Stimulated activated effector memory CD8-positive, alpha-beta T cell treated with anti-CD3 and anti-CD28 coated beads, Interleukin-12 subunit alpha, Interleukin-12 subunit beta, amount 100 ng/mL, for 72 hours (primary cell): Measurements from ENCODE around the gene MAPKAP1.
A peak's percentile ranks its signal among the peaks of the same experiment; 100 is the strongest.
"Not testable (repeated sequence)": the region's sequence is repeated elsewhere in the genome, so short reads cannot be mapped to it uniquely, and the experiment has no call there.

Source experiments
- ATAC-seq: fragments of 150-1000 bp; cut with Tn5 transposase; 2 replicates; pipeline ENCODE4 v1.10.0; 2021
- DNase-seq, 2 donors: peaks; one replicate each; pipeline ENCODE4 v3.0.0; 2021 to 2022; ENCODE audit warnings: low spot score in 2 of 2
- H3K27ac Mint-ChIP-seq: one replicate; pipeline ENCODE4 v1.8.0; 2022; ENCODE audit warnings: mild to moderate bottlenecking, mixed read lengths
- H3K36me3 Mint-ChIP-seq: one replicate; pipeline ENCODE4 v1.8.0; 2022; ENCODE audit warnings: mild to moderate bottlenecking, mixed read lengths
- H3K4me1 Mint-ChIP-seq: one replicate; pipeline ENCODE4 v1.8.0; 2022; ENCODE audit warnings: mixed read lengths
- H3K4me3 Mint-ChIP-seq: one replicate; pipeline ENCODE4 v1.8.0; 2022; ENCODE audit warnings: mild to moderate bottlenecking, mixed read lengths
- H3K9me3 Mint-ChIP-seq: one replicate; pipeline ENCODE4 v1.8.0; 2022; ENCODE audit warnings: mixed read lengths

Gene MAPKAP1

GRCh38 chr9:125400725-125401716, 306.0 kb downstream of the MAPKAP1 start:
- H3K4me1 Mint-ChIP-seq = no peaks in the 10 kb centered on the region
- DNase-seq = no peak

GRCh38 chr9:125400232-125400631, 306.8 kb downstream of the MAPKAP1 start:
- not testable (repeated sequence) for H3K4me1 Mint-ChIP-seq, ATAC-seq, H3K9me3 Mint-ChIP-seq, H3K27ac Mint-ChIP-seq, DNase-seq, H3K36me3 Mint-ChIP-seq, H3K4me3 Mint-ChIP-seq

More at GRCh38 chr9:125400725-125401716, 306.0 kb downstream of the MAPKAP1 start:
- ATAC-seq = peak; percentile 19
- Mint-ChIP-seq H3K27ac (no peak overlapping the region), H3K9me3 (no peaks in the 10 kb centered on the region), H3K4me3 (no peak overlapping the region), H3K36me3 (no peaks in the 10 kb centered on the region)

GRCh38 chr9:125399666-125400065, 307.3 kb downstream of the MAPKAP1 start:
- no peak for DNase-seq
- no peak for ATAC-seq
- Mint-ChIP-seq H3K36me3 (no peaks in the 10 kb centered on the region), H3K9me3 (no peaks in the 10 kb centered on the region), H3K4me3 (no peak overlapping the region), H3K27ac (no peak overlapping the region), H3K4me1 (no peaks in the 10 kb centered on the region)

GRCh38 chr9:125399165-125399564, 307.8 kb downstream of the MAPKAP1 start:
- no peaks in the 10 kb centered on the region for H3K36me3 Mint-ChIP-seq
- no peaks in the 10 kb centered on the region for H3K4me1 Mint-ChIP-seq
- no peak for DNase-seq
- no peak overlapping the region for H3K4me3 Mint-ChIP-seq
- no peaks in the 10 kb centered on the region for H3K9me3 Mint-ChIP-seq
- H3K27ac Mint-ChIP-seq = no peak overlapping the region
- no peak for ATAC-seq

- no peaks in the 10 kb centered on the region for H3K36me3 Mint-ChIP-seq
- DNase-seq (no peak), ATAC-seq (no peak)
- H3K4me1 Mint-ChIP-seq = no peaks in the 10 kb centered on the region
- no peaks in the 10 kb centered on the region for H3K9me3 Mint-ChIP-seq
- H3K4me3 Mint-ChIP-seq = no peak overlapping the region
- no peak overlapping the region for H3K27ac Mint-ChIP-seq
Measured at GRCh38 chr9:125398243-125398642, 308.8 kb downstream of the MAPKAP1 start.

GRCh38 chr9:125397736-125398135, 309.3 kb downstream of the MAPKAP1 start:
- Mint-ChIP-seq H3K9me3 (no peaks in the 10 kb centered on the region), H3K4me3 (no peak overlapping the region), H3K4me1 (no peaks in the 10 kb centered on the region), H3K27ac (no peak overlapping the region), H3K36me3 (no peaks in the 10 kb centered on the region)
- ATAC-seq (no peak), DNase-seq (no peak)

GRCh38 chr9:125396799-125397198, 310.2 kb downstream of the MAPKAP1 start:
- Mint-ChIP-seq H3K9me3 (no peaks in the 10 kb centered on the region), H3K27ac (no peak overlapping the region)

GRCh38 chr9:125393426-125393825, 313.6 kb downstream of the MAPKAP1 start:
- ATAC-seq = peak; percentile 83
- Mint-ChIP-seq H3K9me3 (no peaks in the 10 kb centered on the region), H3K36me3 (no peaks in the 10 kb centered on the region), H3K4me3 (no peak overlapping the region), H3K27ac (no peak overlapping the region), H3K4me1 (no peaks in the 10 kb centered on the region)
- no peak for DNase-seq

More at GRCh38 chr9:125396799-125397198, 310.2 kb downstream of the MAPKAP1 start:
- ATAC-seq (no peak), DNase-seq (no peak)
- H3K36me3 Mint-ChIP-seq = no peaks in the 10 kb centered on the region
- no peaks in the 10 kb centered on the region for H3K4me1 Mint-ChIP-seq
- no peak overlapping the region for H3K4me3 Mint-ChIP-seq

GRCh38 chr9:125391704-125392103, 315.3 kb downstream of the MAPKAP1 start:
- H3K9me3 Mint-ChIP-seq = no peaks in the 10 kb centered on the region
- DNase-seq (no peak), ATAC-seq (no peak)
- no peaks in the 10 kb centered on the region for H3K36me3 Mint-ChIP-seq
- H3K27ac Mint-ChIP-seq = no peak overlapping the region
- no peak overlapping the region for H3K4me3 Mint-ChIP-seq
- H3K4me1 Mint-ChIP-seq = no peaks in the 10 kb centered on the region

GRCh38 chr9:125388978-125389377, 318.0 kb downstream of the MAPKAP1 start:
- no peak overlapping the region for H3K27ac Mint-ChIP-seq
- DNase-seq = no peak
- H3K36me3 Mint-ChIP-seq = no peaks in the 10 kb centered on the region

GRCh38 chr9:125387861-125388524, 319.0 kb downstream of the MAPKAP1 start:
- Mint-ChIP-seq H3K9me3 (no peaks in the 10 kb centered on the region), H3K4me3 (no peak overlapping the region), H3K36me3 (no peaks in the 10 kb centered on the region), H3K4me1 (no peaks in the 10 kb centered on the region), H3K27ac (no peak overlapping the region)
- no peak for ATAC-seq
- no peak for DNase-seq

More at GRCh38 chr9:125388978-125389377, 318.0 kb downstream of the MAPKAP1 start:
- ATAC-seq = no peak
- Mint-ChIP-seq H3K4me3 (no peak overlapping the region), H3K9me3 (no peaks in the 10 kb centered on the region), H3K4me1 (no peaks in the 10 kb centered on the region)
